ENCODE data around the gene SIPA1L3. TPM values are rescaled to one million over a fixed set of nuclear protein-coding genes. Genes with fewer than 3 reads are reported as not detected.

The SIPA1L3 gene
- total and polyA plus RNA-seq, 11 donors, result 4.7 to 22.9 (median 8.8) TPM

GRCh38 chr19:37947778-37948177 is 40.8 kb downstream of the SIPA1L3 start:
- DNase-seq (no peak), ATAC-seq (no peak)
- 89 to 95% (median 93%) methylated on average over 5 of the region's 5 CpGs for WGBS, 4 donors
- H3K9me3 ChIP-seq, result no peaks in the 10 kb centered on the region
- H3K4me1 ChIP-seq, result peaks cover 0 to 10% (median 0%) of the 10 kb centered on the region in 12 donors
- intact Hi-C loops (cut with DNase I), result no loop called here
- no peak overlapping the region for H3K4me3 ChIP-seq
- TF ChIP-seq CTCF (IDR thresholded peaks at IDR 0.05) (no peak), POLR2A (IDR thresholded peaks at IDR 0.05) (no peak)
- H3K36me3 ChIP-seq, result no peaks in the 10 kb centered on the region
- no peak overlapping the region for H3K27ac ChIP-seq
- H3K27me3 ChIP-seq, result no peaks in the 10 kb centered on the region

GRCh38 chr19:37948362-37948761 is 41.4 kb downstream of the SIPA1L3 start:
- H3K4me1 ChIP-seq, result peaks cover 0 to 10% (median 0%) of the 10 kb centered on the region in 12 donors
- no peak overlapping the region for H3K27ac ChIP-seq
- TF ChIP-seq POLR2A (IDR thresholded peaks at IDR 0.05) (no peak), CTCF (IDR thresholded peaks at IDR 0.05) (no peak)
- 90 to 98% (median 94%) methylated on average over 6 of the region's 6 CpGs for WGBS, 4 donors
- ATAC-seq, result no peak
- no peaks in the 10 kb centered on the region for H3K9me3 ChIP-seq
- H3K27me3 ChIP-seq, result no peaks in the 10 kb centered on the region
- DNase-seq, result no peak
- intact Hi-C loops (cut with DNase I), result no loop called here
- H3K36me3 ChIP-seq, result no peaks in the 10 kb centered on the region
- no peak overlapping the region for H3K4me3 ChIP-seq

- Histone ChIP-seq H3K36me3 (no peaks in the 10 kb centered on the region), H3K27ac (peak overlapping the region in 1 of 12 donors; percentile 25), H3K4me1 (peaks cover 0 to 10% (median 0%) of the 10 kb centered on the region in 12 donors), H3K27me3 (no peaks in the 10 kb centered on the region), H3K4me3 (no peak overlapping the region), H3K9me3 (no peaks in the 10 kb centered on the region)
- no peak for TF ChIP-seq POLR2A (IDR thresholded peaks at IDR 0.05)
- intact Hi-C loops (cut with DNase I), result no loop called here
- ATAC-seq, result no peak
- 86 to 95% (median 89%) methylated on average over 25 of the region's 25 CpGs for WGBS, 4 donors
- no peak for DNase-seq
Observed at GRCh38 chr19:37950471-37951175, 43.6 kb downstream of the SIPA1L3 start.

GRCh38 chr19:37951816-37952210 is 44.8 kb downstream of the SIPA1L3 start:
- intact Hi-C loops (cut with DNase I), result no loop called here
- Histone ChIP-seq H3K36me3 (no peaks in the 10 kb centered on the region), H3K4me3 (no peak overlapping the region), H3K27me3 (no peaks in the 10 kb centered on the region), H3K4me1 (peaks cover 0 to 10% (median 0%) of the 10 kb centered on the region in 12 donors), H3K27ac (no peak overlapping the region), H3K9me3 (no peaks in the 10 kb centered on the region)
- 82 to 90% (median 86%) methylated on average over 4 of the region's 4 CpGs for WGBS, 4 donors
- DNase-seq (no peak), ATAC-seq (no peak)
- TF ChIP-seq CTCF (IDR thresholded peaks at IDR 0.05), result no peak
- TF ChIP-seq POLR2A (IDR thresholded peaks at IDR 0.05), result no peak

Data from heart left ventricle (tissue), 16 donors.